Psoas muscle (tissue), 8 donors: Measurements from ENCODE around the gene CIB1. TPM values are rescaled to one million over a fixed set of nuclear protein-coding genes. Genes with fewer than 3 reads are reported as not detected.

Experiments used
- ATAC-seq, 4 donors: fragments of 200-7000 bp; cut with Tn5 transposase; one replicate each; pipeline ENCODE4 v1.9.1; 2020; ENCODE audit warnings: moderate library complexity in 3 of 4, mild to moderate bottlenecking in 2 of 4
- DNase-seq, 2 donors: peaks; one replicate each; pipeline ENCODE4 v3.0.0-alpha.2; 2020
- H3K27ac ChIP-seq: fragments of 200-600 bp; one replicate; pipeline ENCODE4 v1.8.0; 2022
- H3K27me3 ChIP-seq, 3 donors: fragments of 200-600 bp in 1 of 3; one replicate each; pipeline versions ENCODE4 v1.6.1 to v1.8.0; 2013 to 2022; ENCODE audit warnings: low read length in 2 of 3, mild to moderate bottlenecking in 2 of 3, moderate library complexity in 1 of 3; ENCODE audit not compliant: insufficient read depth in 3 of 3
- H3K36me3 ChIP-seq, 2 donors: fragments of 200-600 bp in 1 of 2; one replicate each; pipeline versions ENCODE4 v1.6.1 to v1.8.0; 2013 to 2022; ENCODE audit warnings: low read depth in 1 of 2, mild to moderate bottlenecking in 1 of 2, moderate library complexity in 1 of 2; ENCODE audit not compliant: insufficient read depth in 1 of 2
- H3K4me1 ChIP-seq: fragments of 200-600 bp; one replicate; pipeline ENCODE4 v1.8.0; 2022
- H3K4me3 ChIP-seq: fragments of 200-600 bp; one replicate; pipeline ENCODE4 v1.8.0; 2022; ENCODE audit warnings: mild to moderate bottlenecking
- H3K9me3 ChIP-seq: fragments of 200-600 bp; one replicate; pipeline ENCODE4 v1.8.0; 2022
- WGBS, 3 donors: extraction: QIAGEN DNeasy Blood & Tissue Kit; methylation state at CpG; one replicate each; pipeline versions ENCODE4 v1.1.6 to v1.1.7; 2013; 5-methylcytosine and 5-hydroxymethylcytosine counted together
- intact Hi-C, 2 donors: fragments of 100-400 bp; cut with DNase I; formaldehyde crosslinking; loops; one replicate each; pipeline versions ENCODE4 v1.11.0 to v1.14.2; 2022
- polyA plus RNA-seq, 3 donors: library from polyadenylated mRNA; stranded (reverse); fragments of 200-250 nt; gene quantifications; one replicate each; pipeline ENCODE4 v1.2.3, GENCODE V29; 2013
- total RNA-seq, 4 donors: library from RNA; stranded (reverse); fragmentation: NEBNext Ultra II Directional in 2 of 4; extraction: Animal tissue kit (Norgen Biotek cat#: 25700) in 2 of 4; gene quantifications; one replicate each; pipeline versions ENCODE4 v1.2.1 to v1.2.4, GENCODE V29; 2021 to 2023
- TF ChIP-seq, protein P1 (sequence below): fragments of 200-600 bp; IDR thresholded peaks from one replicate; pipeline ENCODE4 v1.8.0; 2022; ENCODE audit warnings: antibody characterized with exemption
- donor health status: healthy with polysubstance abuse.
- donor health status: DM: no; HTN: no; CAD: no; lungs with moderate emphysema.
- donor health status: Bipolar disorder and iron deficiency.
- donor health status: healthy.
- donor health status: DM: yes; HTN: yes; CAD: no.
- donor health status: DM: no; HTN: no; CAD: no.
- donor health status: DM: no; HTN: no; CAD: no.
- donor health status: DM: yes; HTN: yes; CAD: no.

CIB1 gene
- total and polyA plus RNA-seq, 7 donors, result 45.7 to 154 (median 58.1) TPM

DNA sequence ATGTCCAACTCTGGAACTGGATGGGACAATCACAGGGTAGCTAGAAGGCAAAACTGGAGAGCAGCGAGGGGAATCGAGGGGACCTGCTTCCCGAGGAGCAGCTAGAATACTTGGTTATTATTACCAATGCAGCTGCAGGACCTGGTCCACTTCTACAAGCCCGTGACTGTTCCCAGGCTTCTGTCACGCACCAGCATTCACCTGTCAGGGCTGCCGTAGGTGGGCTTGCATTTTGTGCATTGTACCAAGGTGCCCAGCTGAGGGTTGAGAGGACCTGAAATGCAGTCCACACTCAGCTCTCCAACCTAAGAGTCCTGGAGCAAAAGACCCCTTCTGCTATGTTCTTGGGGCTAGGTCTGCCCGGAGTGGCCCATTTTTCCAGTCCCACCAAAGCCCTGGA, 30.3 kb downstream of the CIB1 start:
- ATAC-seq (no peak), DNase-seq (no peak)
- Histone ChIP-seq H3K4me1 (peaks cover 10% of the 10 kb centered on the region), H3K36me3 (no peaks in the 10 kb centered on the region), H3K4me3 (no peak overlapping the region), H3K27me3 (no peaks in the 10 kb centered on the region), H3K27ac (no peak overlapping the region), H3K9me3 (no peaks in the 10 kb centered on the region)
- TF ChIP-seq, protein P1, sequence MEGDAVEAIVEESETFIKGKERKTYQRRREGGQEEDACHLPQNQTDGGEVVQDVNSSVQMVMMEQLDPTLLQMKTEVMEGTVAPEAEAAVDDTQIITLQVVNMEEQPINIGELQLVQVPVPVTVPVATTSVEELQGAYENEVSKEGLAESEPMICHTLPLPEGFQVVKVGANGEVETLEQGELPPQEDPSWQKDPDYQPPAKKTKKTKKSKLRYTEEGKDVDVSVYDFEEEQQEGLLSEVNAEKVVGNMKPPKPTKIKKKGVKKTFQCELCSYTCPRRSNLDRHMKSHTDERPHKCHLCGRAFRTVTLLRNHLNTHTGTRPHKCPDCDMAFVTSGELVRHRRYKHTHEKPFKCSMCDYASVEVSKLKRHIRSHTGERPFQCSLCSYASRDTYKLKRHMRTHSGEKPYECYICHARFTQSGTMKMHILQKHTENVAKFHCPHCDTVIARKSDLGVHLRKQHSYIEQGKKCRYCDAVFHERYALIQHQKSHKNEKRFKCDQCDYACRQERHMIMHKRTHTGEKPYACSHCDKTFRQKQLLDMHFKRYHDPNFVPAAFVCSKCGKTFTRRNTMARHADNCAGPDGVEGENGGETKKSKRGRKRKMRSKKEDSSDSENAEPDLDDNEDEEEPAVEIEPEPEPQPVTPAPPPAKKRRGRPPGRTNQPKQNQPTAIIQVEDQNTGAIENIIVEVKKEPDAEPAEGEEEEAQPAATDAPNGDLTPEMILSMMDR, result no peak
- WGBS, 3 donors, result 95 to 96% (median 95%) methylated on average over 7 of the region's 7 CpGs
- intact Hi-C loops, result no loop called here

DNA sequence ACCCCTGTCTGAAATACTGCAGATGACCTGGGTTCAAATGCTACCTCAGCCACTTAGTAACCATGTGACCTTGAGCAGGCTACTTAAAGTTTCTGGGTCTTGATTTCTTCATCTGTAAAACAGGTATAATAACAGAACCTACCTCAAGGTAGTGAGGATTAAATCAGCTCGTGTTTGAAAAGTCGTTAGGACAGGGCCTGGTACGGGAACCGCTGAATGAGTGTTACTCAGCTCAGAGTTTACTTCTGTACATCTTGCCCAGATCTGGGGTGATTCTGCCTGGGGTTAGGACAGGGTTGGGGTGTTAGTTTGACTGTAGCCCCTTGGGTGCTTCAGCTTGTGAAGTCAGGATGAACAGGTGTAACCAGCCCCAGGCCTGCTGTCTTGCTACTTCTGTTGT, 30.8 kb downstream of the CIB1 start:
- H3K27ac ChIP-seq, result no peak overlapping the region
- TF ChIP-seq, protein P1, result no peak
- H3K4me3 ChIP-seq, result peak overlapping the region; percentile 88
- no peak for ATAC-seq
- no peaks in the 10 kb centered on the region for H3K9me3 ChIP-seq
- DNase-seq, result no peak
- H3K4me1 ChIP-seq, result peaks cover 10% of the 10 kb centered on the region
- 87 to 92% (median 90%) methylated on average over 4 of the region's 4 CpGs for WGBS, 3 donors
- no peaks in the 10 kb centered on the region for H3K27me3 ChIP-seq
- intact Hi-C loops, result no loop called here
- no peaks in the 10 kb centered on the region for H3K36me3 ChIP-seq

DNA sequence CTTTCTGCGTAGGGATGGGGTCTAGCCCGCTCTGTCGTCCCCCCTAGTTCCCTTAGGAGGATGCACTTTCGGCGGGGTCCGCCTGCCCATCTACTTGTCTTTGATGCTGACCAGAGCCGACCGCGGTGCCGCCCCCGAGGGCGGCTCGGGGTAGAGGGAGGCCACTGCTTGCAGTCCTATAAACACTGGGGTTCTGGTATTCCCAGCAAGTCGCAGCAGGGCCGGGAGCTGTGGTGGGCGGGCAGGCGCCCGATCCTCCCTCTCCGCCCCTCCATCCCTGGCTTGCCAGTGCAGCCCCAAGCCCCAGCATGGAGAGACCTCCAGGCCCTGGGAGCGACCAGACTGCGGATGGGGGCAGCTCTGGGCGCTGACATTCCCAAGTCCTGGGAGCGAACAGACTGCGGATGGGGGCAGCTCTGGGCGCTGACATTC, 31.8 kb downstream of the CIB1 start:
- peak overlapping the region; percentile 88 for H3K4me3 ChIP-seq
- WGBS, 3 donors, result 10 to 21% (median 13%) methylated on average over 23 to 25 of the region's 25 CpGs
- DNase-seq, result no peak
- H3K36me3 ChIP-seq, result no peaks in the 10 kb centered on the region
- no peak overlapping the region for H3K27ac ChIP-seq
- H3K9me3 ChIP-seq, result no peaks in the 10 kb centered on the region
- TF ChIP-seq, protein P1, result no peak
- intact Hi-C loops, result no loop called here
- no peaks in the 10 kb centered on the region for H3K27me3 ChIP-seq
- peaks cover 10% of the 10 kb centered on the region for H3K4me1 ChIP-seq
- ATAC-seq, result peak in 2 of 4 donors; percentile 24

DNA sequence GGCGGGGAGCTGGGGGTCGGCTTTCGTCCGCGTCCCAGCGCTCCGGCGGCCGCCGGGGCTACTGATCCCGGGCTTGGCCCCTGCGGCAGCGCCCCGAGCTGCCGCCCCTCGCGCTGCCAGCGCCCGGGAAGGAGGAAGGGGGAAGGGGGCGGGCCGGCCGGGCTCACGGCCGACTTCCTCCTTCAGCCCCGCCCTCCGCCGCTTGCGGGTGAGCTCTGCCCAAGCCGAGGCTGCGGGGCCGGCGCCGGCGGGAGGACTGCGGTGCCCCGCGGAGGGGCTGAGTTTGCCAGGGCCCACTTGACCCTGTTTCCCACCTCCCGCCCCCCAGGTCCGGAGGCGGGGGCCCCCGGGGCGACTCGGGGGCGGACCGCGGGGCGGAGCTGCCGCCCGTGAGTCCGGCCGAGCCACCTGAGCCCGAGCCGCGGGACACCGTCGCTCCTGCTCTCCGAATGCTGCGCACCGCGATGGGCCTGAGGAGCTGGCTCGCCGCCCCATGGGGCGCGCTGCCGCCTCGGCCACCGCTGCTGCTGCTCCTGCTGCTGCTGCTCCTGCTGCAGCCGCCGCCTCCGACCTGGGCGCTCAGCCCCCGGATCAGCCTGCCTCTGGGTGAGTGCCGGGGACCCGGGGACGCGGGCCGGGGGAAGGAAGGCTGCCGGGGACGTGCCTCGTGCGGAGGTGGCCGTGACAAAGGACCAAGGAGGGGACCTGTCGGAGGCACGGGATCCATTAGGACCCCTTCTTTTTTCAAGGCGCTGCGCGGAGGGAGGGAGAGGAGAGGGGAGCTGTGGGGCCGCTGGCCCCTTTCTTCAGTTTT, 32.4 kb downstream of the CIB1 start, which contains the start of gene SEMA4B:
TSS of gene SEMA4B (plus strand) at position 201 of the 814 bp plus-strand sequence. CDS start at position 450, 249 bp downstream.
- H3K27me3 ChIP-seq, result no peaks in the 10 kb centered on the region
- H3K4me3 ChIP-seq, result peak within 1 kb of the TSS; percentile 88
- peak within 1 kb of the TSS; percentile 60 for H3K27ac ChIP-seq
- ATAC-seq, result peak; percentile 72 to 86 (median 82)
- intact Hi-C loops, result no loop called here
- no peaks in the 10 kb centered on the region for H3K36me3 ChIP-seq
- peak; percentile 74 to 77 for DNase-seq
- peaks cover 10% of the 10 kb centered on the region for H3K4me1 ChIP-seq
- no peaks in the 10 kb centered on the region for H3K9me3 ChIP-seq
- TF ChIP-seq, protein P1, result no peak
- WGBS, 3 donors, result 0 to 3% (median 1%) methylated on average over 23 to 88 of the region's 88 CpGs
